ENCODE measurements around the gene BDKRB2. TPM values are rescaled to one million over a fixed set of nuclear protein-coding genes. Genes with fewer than 3 reads are reported as not detected.

Gene BDKRB2
- total and polyA plus RNA-seq, 4 experiments from 2014 or later, result not detected

- H3K27ac Mint-ChIP-seq, result no peak overlapping the region
- Histone ChIP-seq H3K27ac (ENCODE audit: low read depth, low read length) (no peak overlapping the region), H3K36me3 (ENCODE audit: insufficient read depth, low read length) (no peaks in the 10 kb centered on the region), H3K9me3 (ENCODE audit: control insufficient read depth in 1 of 2, low read length in 2 of 2) (no peaks in the 10 kb centered on the region), H3K27me3 (ENCODE audit: insufficient read depth, low read length) (no peaks in the 10 kb centered on the region), H3K4me1 (ENCODE audit: insufficient read depth, low read length) (no peaks in the 10 kb centered on the region), H3K4me3 (ENCODE audit: low read length in 2 of 2) (no peak overlapping the region)
- ChIA-PET CTCF (ENCODE audit: partially characterized antibody) (no interaction called here), POLR2A (ENCODE audit: partially characterized antibody) (no interaction called here)
- intact Hi-C loops (cut with micrococcal nuclease), result no loop called here
- H3K36me3 Mint-ChIP-seq, result peaks cover 0 to 8% of the 10 kb centered on the region in 2 donors
- no peak overlapping the region for H3K4me3 Mint-ChIP-seq
- peaks cover 0 to 5% of the 10 kb centered on the region in 2 donors for H3K27me3 Mint-ChIP-seq
- no peaks in the 10 kb centered on the region for H3K4me1 Mint-ChIP-seq
- DNase-seq, result no peak
- H3K9me3 Mint-ChIP-seq, result peaks cover 0 to 13% (median 8%) of the 10 kb centered on the region in 8 donors
These were observed 64.1 kb downstream of the BDKRB2 start for GRCh38 chr14:96268431-96269358.

GRCh38 chr14:96269359-96269710 lies 64.7 kb downstream of the BDKRB2 start:
- Mint-ChIP-seq H3K9me3 (peaks cover 0 to 13% (median 8%) of the 10 kb centered on the region in 8 donors), H3K27me3 (peaks cover 0 to 5% of the 10 kb centered on the region in 2 donors), H3K27ac (no peak overlapping the region), H3K4me3 (no peak overlapping the region), H3K36me3 (peaks cover 0 to 8% of the 10 kb centered on the region in 2 donors), H3K4me1 (no peaks in the 10 kb centered on the region)
- intact Hi-C loops (cut with micrococcal nuclease), result no loop called here
- no peak overlapping the region for H3K27ac ChIP-seq (ENCODE audit: low read depth, low read length)
- ChIA-PET CTCF (ENCODE audit: partially characterized antibody) (no interaction called here), POLR2A (ENCODE audit: partially characterized antibody) (no interaction called here)
- no peaks in the 10 kb centered on the region for H3K9me3 ChIP-seq (ENCODE audit: control insufficient read depth in 1 of 2, low read length in 2 of 2)
- no peak overlapping the region for H3K4me3 ChIP-seq (ENCODE audit: low read length in 2 of 2)
- no peaks in the 10 kb centered on the region for H3K27me3 ChIP-seq (ENCODE audit: insufficient read depth, low read length)
- no peaks in the 10 kb centered on the region for H3K36me3 ChIP-seq (ENCODE audit: insufficient read depth, low read length)
- no peak for DNase-seq
- H3K4me1 ChIP-seq (ENCODE audit: insufficient read depth, low read length), result no peaks in the 10 kb centered on the region

- intact Hi-C loops (cut with micrococcal nuclease), result no loop called here
- Mint-ChIP-seq H3K4me3 (no peak overlapping the region), H3K27me3 (peaks cover 0 to 3% of the 10 kb centered on the region in 2 donors), H3K4me1 (peaks cover 0 to 3% (median under 1%) of the 10 kb centered on the region in 4 donors), H3K9me3 (peaks cover 0 to 13% (median 8%) of the 10 kb centered on the region in 8 donors), H3K36me3 (peaks cover 0 to 8% of the 10 kb centered on the region in 2 donors), H3K27ac (no peak overlapping the region)
- Histone ChIP-seq H3K4me1 (ENCODE audit: insufficient read depth, low read length) (no peaks in the 10 kb centered on the region), H3K4me3 (ENCODE audit: low read length in 2 of 2) (no peak overlapping the region), H3K9me3 (ENCODE audit: control insufficient read depth in 1 of 2, low read length in 2 of 2) (no peaks in the 10 kb centered on the region), H3K27ac (ENCODE audit: low read depth, low read length) (no peak overlapping the region), H3K36me3 (ENCODE audit: insufficient read depth, low read length) (no peaks in the 10 kb centered on the region), H3K27me3 (ENCODE audit: insufficient read depth, low read length) (no peaks in the 10 kb centered on the region)
- CTCF ChIA-PET (ENCODE audit: partially characterized antibody), result interaction anchor here (9.2 kb wide), 1 partner anchor 170 kb away, joined by 114 read pairs; no protein-coding TSS in a partner anchor
- no peak for DNase-seq
- POLR2A ChIA-PET (ENCODE audit: partially characterized antibody), result interaction anchor here (0.6 kb wide), 1 partner anchor 82 kb away, joined by 3 read pairs; no protein-coding TSS in a partner anchor
These were observed 66.2 kb downstream of the BDKRB2 start for GRCh38 chr14:96270565-96271420.

- Histone ChIP-seq H3K27me3 (ENCODE audit: insufficient read depth, low read length) (no peaks in the 10 kb centered on the region), H3K27ac (ENCODE audit: low read depth, low read length) (no peak overlapping the region), H3K4me3 (ENCODE audit: low read length in 2 of 2) (no peak overlapping the region), H3K4me1 (ENCODE audit: insufficient read depth, low read length) (no peaks in the 10 kb centered on the region), H3K9me3 (ENCODE audit: control insufficient read depth in 1 of 2, low read length in 2 of 2) (no peaks in the 10 kb centered on the region), H3K36me3 (ENCODE audit: insufficient read depth, low read length) (no peaks in the 10 kb centered on the region)
- no peak for DNase-seq
- intact Hi-C loops (cut with micrococcal nuclease), result no loop called here
- ChIA-PET CTCF (ENCODE audit: partially characterized antibody) (interaction anchor here (9.2 kb wide), 1 partner anchor 171 kb away, joined by 114 read pairs; no protein-coding TSS in a partner anchor), POLR2A (ENCODE audit: partially characterized antibody) (no interaction called here)
- peaks cover 0 to 8% of the 10 kb centered on the region in 2 donors for H3K36me3 Mint-ChIP-seq
- peaks cover 0 to 2% of the 10 kb centered on the region in 2 donors for H3K27me3 Mint-ChIP-seq
- H3K4me1 Mint-ChIP-seq, result peaks cover 0 to 3% (median under 1%) of the 10 kb centered on the region in 4 donors
- peaks cover 0 to 13% (median 8%) of the 10 kb centered on the region in 8 donors for H3K9me3 Mint-ChIP-seq
- no peak overlapping the region for H3K27ac Mint-ChIP-seq
- H3K4me3 Mint-ChIP-seq, result no peak overlapping the region
These were observed 66.8 kb downstream of the BDKRB2 start for GRCh38 chr14:96271421-96271762.

- CTCF ChIA-PET (ENCODE audit: partially characterized antibody), result interaction anchor here (9.2 kb wide), 1 partner anchor 172 kb away, joined by 114 read pairs; no protein-coding TSS in a partner anchor
- no peaks in the 10 kb centered on the region for H3K27me3 Mint-ChIP-seq
- H3K4me1 Mint-ChIP-seq, result peaks cover 0 to 3% (median under 1%) of the 10 kb centered on the region in 4 donors
These were observed 68.3 kb downstream of the BDKRB2 start for GRCh38 chr14:96272777-96273473.

GRCh38 chr14:96273629-96274028 lies 69.0 kb downstream of the BDKRB2 start:
- Mint-ChIP-seq H3K27ac (no peak overlapping the region), H3K4me3 (no peak overlapping the region), H3K36me3 (peaks cover 0 to 8% of the 10 kb centered on the region in 2 donors), H3K27me3 (no peaks in the 10 kb centered on the region), H3K4me1 (peaks cover 0 to 3% (median under 1%) of the 10 kb centered on the region in 4 donors), H3K9me3 (peaks cover under 1 to 25% (median 14%) of the 10 kb centered on the region in 8 donors)
- ChIA-PET CTCF (ENCODE audit: partially characterized antibody) (interaction anchor here (1.2 to 9.2 kb wide), 5 partner anchors 12 to 712 kb away, joined by 3 to 114 read pairs (median 4); no protein-coding TSS in a partner anchor), POLR2A (ENCODE audit: partially characterized antibody) (no interaction called here)
- no peak for DNase-seq
- H3K36me3 ChIP-seq (ENCODE audit: insufficient read depth, low read length), result no peaks in the 10 kb centered on the region
- no peak overlapping the region for H3K4me3 ChIP-seq (ENCODE audit: low read length in 2 of 2)
- peaks cover 0 to 11% of the 10 kb centered on the region in 2 donors for H3K9me3 ChIP-seq (ENCODE audit: control insufficient read depth in 1 of 2, low read length in 2 of 2)
- no peaks in the 10 kb centered on the region for H3K27me3 ChIP-seq (ENCODE audit: insufficient read depth, low read length)
- intact Hi-C loops (cut with micrococcal nuclease), result loop anchor here (2.0 kb wide), 1 partner anchor 275 kb away; no protein-coding TSS in a partner anchor
- no peak overlapping the region for H3K27ac ChIP-seq (ENCODE audit: low read depth, low read length)
- H3K4me1 ChIP-seq (ENCODE audit: insufficient read depth, low read length), result no peaks in the 10 kb centered on the region

More at GRCh38 chr14:96272777-96273473, 68.3 kb downstream of the BDKRB2 start:
- no peak overlapping the region for H3K4me3 Mint-ChIP-seq
- Histone ChIP-seq H3K4me1 (ENCODE audit: insufficient read depth, low read length) (no peaks in the 10 kb centered on the region), H3K27me3 (ENCODE audit: insufficient read depth, low read length) (no peaks in the 10 kb centered on the region), H3K4me3 (ENCODE audit: low read length in 2 of 2) (no peak overlapping the region), H3K27ac (ENCODE audit: low read depth, low read length) (no peak overlapping the region), H3K36me3 (ENCODE audit: insufficient read depth, low read length) (no peaks in the 10 kb centered on the region), H3K9me3 (ENCODE audit: control insufficient read depth in 1 of 2, low read length in 2 of 2) (peaks cover 0 to 5% of the 10 kb centered on the region in 2 donors)
- intact Hi-C loops (cut with micrococcal nuclease), result no loop called here
- POLR2A ChIA-PET (ENCODE audit: partially characterized antibody), result no interaction called here
- no peak for DNase-seq
- H3K36me3 Mint-ChIP-seq, result peaks cover 0 to 8% of the 10 kb centered on the region in 2 donors
- H3K9me3 Mint-ChIP-seq, result peaks cover 0 to 19% (median 10%) of the 10 kb centered on the region in 8 donors
- H3K27ac Mint-ChIP-seq, result no peak overlapping the region

Data from CD4-positive, alpha-beta memory T cell (primary cell).